ENCODE results near the gene STARD13. TPM values are rescaled to one million over a fixed set of nuclear protein-coding genes. Genes with fewer than 3 reads are reported as not detected.
"Not testable (repeated sequence)": the region's sequence is repeated elsewhere in the genome, so short reads cannot be mapped to it uniquely, and the experiment has no call there.

STARD13 gene
- total RNA-seq, 2 donors from 2014 or later, result 27.4 to 31.1 TPM

DNA sequence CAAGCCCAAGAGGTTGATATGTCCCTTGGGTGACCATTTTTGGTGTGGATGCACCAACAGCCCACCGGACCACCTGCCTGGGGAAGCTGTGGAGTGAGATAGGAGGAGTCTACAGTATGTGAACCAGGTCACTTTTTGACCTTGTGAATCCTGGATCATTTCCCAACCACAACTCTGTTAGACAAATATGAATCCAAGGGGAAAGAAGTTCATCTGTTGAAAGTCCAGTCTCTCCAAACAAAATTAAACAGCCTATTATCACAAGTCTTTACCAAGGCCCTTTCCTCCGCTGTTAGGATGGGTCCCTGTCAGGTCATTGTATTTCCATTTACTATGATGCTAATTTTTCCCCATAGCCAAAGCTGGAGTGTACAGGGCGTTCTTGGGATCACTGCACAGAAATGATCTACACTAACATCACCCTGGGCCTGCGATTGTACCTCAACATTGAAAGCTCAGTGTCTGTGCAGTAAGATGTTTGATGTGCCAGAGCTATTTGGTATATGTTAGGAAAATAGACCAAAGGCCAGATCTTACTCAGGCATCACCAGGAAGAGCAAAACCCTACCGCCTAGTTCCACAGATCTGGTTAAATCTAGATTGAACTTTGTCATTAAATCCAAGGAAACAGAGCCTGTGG, 117.1 kb downstream of the STARD13 start:
- no peak for DNase-seq (ENCODE audit: low spot score)
- Histone ChIP-seq H3K4me3 (no peak overlapping the region), H3K27me3 (replicated peaks; ENCODE audit: insufficient read depth) (no peaks in the 10 kb centered on the region), H3K4me1 (replicated peaks) (no peaks in the 10 kb centered on the region), H3K27ac (no peak overlapping the region), H3K9me3 (no peaks in the 10 kb centered on the region), H3K36me3 (no peaks in the 10 kb centered on the region)
- WGBS, result 93% methylated on average over 5 of the region's 5 CpGs
- intact Hi-C loops (cut with DNase I), result no loop called here
- TF ChIP-seq POLR2A (IDR thresholded peaks at IDR 0.05), result no peak
- no peak for TF ChIP-seq POLR2AphosphoS5 (IDR thresholded peaks at IDR 0.05)
- TF ChIP-seq, protein P1, sequence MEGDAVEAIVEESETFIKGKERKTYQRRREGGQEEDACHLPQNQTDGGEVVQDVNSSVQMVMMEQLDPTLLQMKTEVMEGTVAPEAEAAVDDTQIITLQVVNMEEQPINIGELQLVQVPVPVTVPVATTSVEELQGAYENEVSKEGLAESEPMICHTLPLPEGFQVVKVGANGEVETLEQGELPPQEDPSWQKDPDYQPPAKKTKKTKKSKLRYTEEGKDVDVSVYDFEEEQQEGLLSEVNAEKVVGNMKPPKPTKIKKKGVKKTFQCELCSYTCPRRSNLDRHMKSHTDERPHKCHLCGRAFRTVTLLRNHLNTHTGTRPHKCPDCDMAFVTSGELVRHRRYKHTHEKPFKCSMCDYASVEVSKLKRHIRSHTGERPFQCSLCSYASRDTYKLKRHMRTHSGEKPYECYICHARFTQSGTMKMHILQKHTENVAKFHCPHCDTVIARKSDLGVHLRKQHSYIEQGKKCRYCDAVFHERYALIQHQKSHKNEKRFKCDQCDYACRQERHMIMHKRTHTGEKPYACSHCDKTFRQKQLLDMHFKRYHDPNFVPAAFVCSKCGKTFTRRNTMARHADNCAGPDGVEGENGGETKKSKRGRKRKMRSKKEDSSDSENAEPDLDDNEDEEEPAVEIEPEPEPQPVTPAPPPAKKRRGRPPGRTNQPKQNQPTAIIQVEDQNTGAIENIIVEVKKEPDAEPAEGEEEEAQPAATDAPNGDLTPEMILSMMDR (IDR thresholded peaks at IDR 0.05), result no peak

DNA sequence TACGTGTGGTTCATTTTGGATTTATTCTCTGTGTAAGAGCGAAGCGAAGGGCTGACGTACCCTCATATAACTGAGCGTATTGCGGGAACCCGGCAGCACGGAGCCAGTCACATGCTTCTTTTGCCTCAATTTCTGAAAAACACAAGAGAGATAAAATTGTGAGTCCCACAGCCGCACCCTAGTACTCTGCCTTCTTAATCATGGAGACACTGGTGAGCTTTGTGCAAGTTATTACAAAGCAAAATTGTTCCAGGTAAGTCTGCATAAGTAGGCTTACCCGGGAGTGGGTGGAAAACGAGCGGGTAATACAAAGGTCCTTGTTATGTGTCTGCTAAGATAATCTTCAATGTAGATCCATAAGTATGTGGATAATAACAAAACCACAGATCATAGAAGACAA, 118.1 kb downstream of the STARD13 start:
- TF ChIP-seq POLR2AphosphoS5 (IDR thresholded peaks at IDR 0.05) (no peak), POLR2A (IDR thresholded peaks at IDR 0.05) (no peak)
- TF ChIP-seq, protein P1 (IDR thresholded peaks at IDR 0.05), result no peak
- H3K9me3 ChIP-seq, result no peaks in the 10 kb centered on the region
- H3K27ac ChIP-seq, result no peak overlapping the region
- WGBS, result 94% methylated on average over 12 of the region's 12 CpGs
- DNase-seq (ENCODE audit: low spot score), result no peak
- no peaks in the 10 kb centered on the region for H3K36me3 ChIP-seq
- intact Hi-C loops (cut with DNase I), result no loop called here
- no peaks in the 10 kb centered on the region for H3K4me1 ChIP-seq (replicated peaks)
- H3K4me3 ChIP-seq, result no peak overlapping the region
- no peaks in the 10 kb centered on the region for H3K27me3 ChIP-seq (replicated peaks; ENCODE audit: insufficient read depth)

GRCh38 chr13:33165787-33166186, 119.8 kb downstream of the STARD13 start:
- TF ChIP-seq, protein P1 (IDR thresholded peaks at IDR 0.05), result no peak
- TF ChIP-seq POLR2AphosphoS5 (IDR thresholded peaks at IDR 0.05), result no peak
- TF ChIP-seq POLR2A (IDR thresholded peaks at IDR 0.05), result no peak
- Histone ChIP-seq H3K9me3 (no peaks in the 10 kb centered on the region), H3K27ac (no peak overlapping the region), H3K36me3 (no peaks in the 10 kb centered on the region), H3K4me1 (replicated peaks) (no peaks in the 10 kb centered on the region), H3K27me3 (replicated peaks; ENCODE audit: insufficient read depth) (no peaks in the 10 kb centered on the region), H3K4me3 (no peak overlapping the region)
- no peak for DNase-seq (ENCODE audit: low spot score)
- intact Hi-C loops (cut with DNase I), result no loop called here
- WGBS, result 91% methylated on average over 2 of the region's 2 CpGs

- Histone ChIP-seq H3K36me3 (no peaks in the 10 kb centered on the region), H3K4me3 (no peak overlapping the region), H3K27me3 (replicated peaks; ENCODE audit: insufficient read depth) (no peaks in the 10 kb centered on the region), H3K27ac (no peak overlapping the region), H3K9me3 (no peaks in the 10 kb centered on the region), H3K4me1 (replicated peaks) (no peaks in the 10 kb centered on the region)
- DNase-seq (ENCODE audit: low spot score), result no peak
- TF ChIP-seq POLR2A (IDR thresholded peaks at IDR 0.05) (no peak), POLR2AphosphoS5 (IDR thresholded peaks at IDR 0.05) (no peak)
- TF ChIP-seq, protein P1 (IDR thresholded peaks at IDR 0.05), result no peak
- intact Hi-C loops (cut with DNase I), result no loop called here
- 97% methylated on average over 2 of the region's 2 CpGs for WGBS
These were observed 121.2 kb downstream of the STARD13 start for GRCh38 chr13:33164331-33164730.

GRCh38 chr13:33162725-33163124, 122.8 kb downstream of the STARD13 start:
- H3K36me3 ChIP-seq; H3K27ac ChIP-seq; intact Hi-C loops (cut with DNase I); H3K4me1 ChIP-seq (replicated peaks); H3K4me3 ChIP-seq; H3K9me3 ChIP-seq; H3K27me3 ChIP-seq (replicated peaks; ENCODE audit: insufficient read depth); DNase-seq (ENCODE audit: low spot score): not testable (repeated sequence)
- WGBS, result 96% methylated on average over 2 of the region's 2 CpGs
